GM12873 (cell line): ENCODE measurements around the gene GPX4.

Source experiments
- TF ChIP-seq, protein P1 (sequence below): IDR thresholded peaks from 2 replicates; pipeline ENCODE4 v1.5.1; 2012; ENCODE audit warnings: low read depth, mild to moderate bottlenecking, moderate library complexity, low read length, control low read depth; ENCODE audit not compliant: insufficient read depth; ENCODE audit errors: missing control alignments

Gene GPX4

DNA sequence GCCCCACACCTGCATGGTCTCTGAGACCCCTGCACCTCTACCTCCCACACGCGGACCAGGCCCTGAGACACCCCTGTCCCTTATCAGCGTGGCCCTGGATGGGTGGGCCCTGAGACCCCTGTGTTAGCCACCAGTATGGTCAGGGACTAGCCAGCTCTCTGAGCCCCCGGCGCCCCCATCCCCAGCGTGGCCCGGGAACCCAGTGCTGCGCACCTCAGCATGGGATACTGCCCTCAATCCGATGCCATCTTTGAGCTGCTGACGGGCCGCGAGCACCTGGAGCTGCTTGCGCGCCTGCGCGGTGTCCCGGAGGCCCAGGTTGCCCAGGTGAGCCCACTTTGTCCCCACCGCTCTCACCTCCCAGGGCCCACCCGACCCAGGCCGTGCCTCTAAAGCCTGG, 41.8 kb upstream of the GPX4 start:
- TF ChIP-seq, protein P1, sequence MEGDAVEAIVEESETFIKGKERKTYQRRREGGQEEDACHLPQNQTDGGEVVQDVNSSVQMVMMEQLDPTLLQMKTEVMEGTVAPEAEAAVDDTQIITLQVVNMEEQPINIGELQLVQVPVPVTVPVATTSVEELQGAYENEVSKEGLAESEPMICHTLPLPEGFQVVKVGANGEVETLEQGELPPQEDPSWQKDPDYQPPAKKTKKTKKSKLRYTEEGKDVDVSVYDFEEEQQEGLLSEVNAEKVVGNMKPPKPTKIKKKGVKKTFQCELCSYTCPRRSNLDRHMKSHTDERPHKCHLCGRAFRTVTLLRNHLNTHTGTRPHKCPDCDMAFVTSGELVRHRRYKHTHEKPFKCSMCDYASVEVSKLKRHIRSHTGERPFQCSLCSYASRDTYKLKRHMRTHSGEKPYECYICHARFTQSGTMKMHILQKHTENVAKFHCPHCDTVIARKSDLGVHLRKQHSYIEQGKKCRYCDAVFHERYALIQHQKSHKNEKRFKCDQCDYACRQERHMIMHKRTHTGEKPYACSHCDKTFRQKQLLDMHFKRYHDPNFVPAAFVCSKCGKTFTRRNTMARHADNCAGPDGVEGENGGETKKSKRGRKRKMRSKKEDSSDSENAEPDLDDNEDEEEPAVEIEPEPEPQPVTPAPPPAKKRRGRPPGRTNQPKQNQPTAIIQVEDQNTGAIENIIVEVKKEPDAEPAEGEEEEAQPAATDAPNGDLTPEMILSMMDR: no peak

DNA sequence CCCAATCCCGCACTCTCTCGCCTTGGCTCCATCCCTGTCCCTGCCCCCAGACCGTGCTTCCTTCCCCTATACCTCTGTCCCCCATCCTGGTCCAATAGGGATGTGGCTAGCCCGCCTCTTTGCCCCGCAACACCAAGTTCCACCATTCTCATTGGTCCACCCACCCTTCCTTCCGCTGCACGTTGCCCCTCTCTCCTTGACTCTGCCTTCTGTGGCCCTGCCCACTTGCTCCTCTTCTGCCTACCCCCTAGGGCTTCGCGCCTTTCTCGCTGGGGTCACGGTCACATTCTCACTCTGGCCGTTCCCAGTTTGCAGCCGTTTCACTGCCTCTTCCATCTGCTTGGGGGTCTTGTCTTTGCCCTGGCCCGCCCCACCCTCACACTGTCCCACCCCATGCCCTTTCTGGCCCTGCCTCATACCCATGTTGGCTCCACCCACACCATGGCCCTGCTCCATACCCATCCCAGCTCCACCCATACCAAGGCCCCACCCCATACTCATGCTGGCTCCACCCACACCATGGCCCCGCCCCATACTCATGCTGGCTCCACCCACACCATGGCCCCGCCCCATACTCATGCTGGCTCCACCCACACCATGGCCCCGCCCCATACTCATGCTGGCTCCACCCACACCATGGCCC, 41.3 kb upstream of the GPX4 start:
- TF ChIP-seq, protein P1: no peak

- TF ChIP-seq, protein P1: no peak
These were observed 40.5 kb upstream of the GPX4 start for GRCh38 chr19:1063030-1063908.

- TF ChIP-seq, protein P1: no peak
These were observed 39.7 kb upstream of the GPX4 start for GRCh38 chr19:1063909-1064660.

GRCh38 chr19:1064661-1065605, 38.9 kb upstream of the GPX4 start:
- TF ChIP-seq, protein P1: peak; percentile 86

DNA sequence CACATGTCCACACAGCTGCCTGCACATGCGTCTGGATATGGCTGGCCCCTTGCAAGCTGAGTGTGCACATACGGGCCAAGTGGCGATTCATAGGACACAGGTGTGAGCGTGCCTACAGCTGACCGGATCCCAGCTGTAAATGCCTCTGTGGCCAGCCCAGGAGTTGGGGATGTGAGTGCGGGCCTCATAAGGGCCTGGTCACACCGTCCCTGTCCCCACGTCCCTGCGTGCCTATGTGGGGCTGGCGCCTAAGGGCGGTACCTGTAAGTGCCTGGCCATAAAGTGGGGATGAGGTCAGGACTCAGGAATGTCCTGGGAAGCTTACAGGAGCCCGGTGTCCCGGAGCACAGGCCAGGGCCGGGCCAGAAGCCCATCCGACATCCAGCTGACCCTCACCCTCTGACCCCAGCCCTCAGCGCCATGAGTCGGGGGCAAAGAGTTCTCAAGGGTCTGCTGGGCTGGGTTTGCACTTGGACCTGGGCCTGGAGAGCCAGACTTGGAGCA, 38.1 kb upstream of the GPX4 start:
- TF ChIP-seq, protein P1: no peak
